C4-2B (cell line): ENCODE data around the gene OSBPL3.

Experiments used
- H3K27ac ChIP-seq: fragments of 450-650 bp; 2 replicates; pipeline ENCODE4 v1.5.1; 2017
- ZFX ChIP-seq: fragments of 450-650 bp; IDR thresholded peaks from 2 replicates; pipeline ENCODE4 v1.6.1; 2017
- TF ChIP-seq, protein P1 (sequence below): fragments of 450-650 bp; conservative IDR thresholded peaks from 2 replicates; pipeline ENCODE4 v1.5.1; 2017; ENCODE audit warnings: mild to moderate bottlenecking

OSBPL3 gene

DNA sequence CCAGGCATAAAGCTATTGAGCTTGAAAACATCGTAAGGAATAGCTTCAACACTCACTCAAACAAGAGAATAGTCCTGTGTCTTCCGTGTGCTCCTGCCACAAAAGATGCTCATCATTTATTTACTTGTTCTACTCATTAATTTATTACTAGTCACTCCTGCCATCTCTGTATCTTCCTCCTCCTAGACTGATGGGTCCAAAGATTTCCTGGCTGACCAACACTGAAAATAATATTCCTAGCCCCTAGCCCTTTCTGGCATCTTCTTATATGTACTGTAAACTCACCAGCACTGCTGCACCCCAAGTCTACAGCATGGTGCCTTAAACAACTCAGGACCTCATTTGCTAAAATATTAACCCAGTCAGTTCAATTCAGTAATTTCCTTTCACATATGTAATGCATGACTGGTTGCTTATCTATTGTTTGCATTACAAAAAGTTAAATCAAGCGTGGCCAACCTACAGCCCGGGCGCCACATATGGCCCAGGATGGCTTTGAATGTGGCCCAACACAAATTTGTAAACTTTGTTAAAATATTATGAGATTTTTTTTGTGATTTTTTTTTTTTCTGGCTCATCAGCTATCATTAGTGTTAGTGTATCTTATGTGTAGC, 136.1 kb downstream of the OSBPL3 start:
- TF ChIP-seq, protein P1, sequence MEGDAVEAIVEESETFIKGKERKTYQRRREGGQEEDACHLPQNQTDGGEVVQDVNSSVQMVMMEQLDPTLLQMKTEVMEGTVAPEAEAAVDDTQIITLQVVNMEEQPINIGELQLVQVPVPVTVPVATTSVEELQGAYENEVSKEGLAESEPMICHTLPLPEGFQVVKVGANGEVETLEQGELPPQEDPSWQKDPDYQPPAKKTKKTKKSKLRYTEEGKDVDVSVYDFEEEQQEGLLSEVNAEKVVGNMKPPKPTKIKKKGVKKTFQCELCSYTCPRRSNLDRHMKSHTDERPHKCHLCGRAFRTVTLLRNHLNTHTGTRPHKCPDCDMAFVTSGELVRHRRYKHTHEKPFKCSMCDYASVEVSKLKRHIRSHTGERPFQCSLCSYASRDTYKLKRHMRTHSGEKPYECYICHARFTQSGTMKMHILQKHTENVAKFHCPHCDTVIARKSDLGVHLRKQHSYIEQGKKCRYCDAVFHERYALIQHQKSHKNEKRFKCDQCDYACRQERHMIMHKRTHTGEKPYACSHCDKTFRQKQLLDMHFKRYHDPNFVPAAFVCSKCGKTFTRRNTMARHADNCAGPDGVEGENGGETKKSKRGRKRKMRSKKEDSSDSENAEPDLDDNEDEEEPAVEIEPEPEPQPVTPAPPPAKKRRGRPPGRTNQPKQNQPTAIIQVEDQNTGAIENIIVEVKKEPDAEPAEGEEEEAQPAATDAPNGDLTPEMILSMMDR, result no peak
- H3K27ac ChIP-seq, result no peak overlapping the region

DNA sequence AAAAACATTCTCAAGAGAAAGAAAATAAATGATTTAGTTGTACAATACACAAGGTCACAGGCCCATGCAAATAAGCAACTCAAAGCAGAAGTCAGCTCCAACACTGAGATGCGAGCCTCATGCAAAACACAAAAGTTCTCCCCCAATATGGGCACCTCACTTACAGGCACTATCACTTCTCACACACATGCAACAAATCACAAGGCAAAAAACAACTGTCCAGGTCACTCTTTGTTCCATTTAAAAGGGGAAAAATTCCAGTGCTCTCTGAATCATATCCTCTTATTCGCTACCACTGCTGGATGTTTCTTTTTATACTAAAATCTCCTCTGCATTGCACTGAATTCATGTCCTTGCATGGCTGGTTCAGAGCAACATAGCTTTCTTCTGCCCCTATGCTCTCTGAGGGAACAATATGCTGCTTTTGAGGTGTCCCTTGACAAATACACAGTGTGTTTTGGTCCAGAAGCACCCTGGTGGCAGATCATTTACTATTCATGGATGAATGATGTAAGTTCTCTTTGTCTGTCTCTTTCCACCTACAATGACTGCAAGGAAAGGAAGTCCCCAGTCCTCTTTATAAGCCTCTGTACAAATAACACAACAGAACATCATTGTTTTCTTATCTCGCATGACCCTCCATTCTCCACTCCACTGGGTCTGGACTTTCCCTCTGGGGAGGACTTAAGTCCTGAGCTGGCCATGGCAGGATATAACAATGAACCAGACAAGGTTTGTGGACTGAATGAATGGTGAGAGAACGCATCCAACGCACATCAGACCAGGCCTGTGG, 137.3 kb downstream of the OSBPL3 start:
- no peak overlapping the region for H3K27ac ChIP-seq
- TF ChIP-seq, protein P1, result no peak
- TF ChIP-seq ZFX, result no peak

DNA sequence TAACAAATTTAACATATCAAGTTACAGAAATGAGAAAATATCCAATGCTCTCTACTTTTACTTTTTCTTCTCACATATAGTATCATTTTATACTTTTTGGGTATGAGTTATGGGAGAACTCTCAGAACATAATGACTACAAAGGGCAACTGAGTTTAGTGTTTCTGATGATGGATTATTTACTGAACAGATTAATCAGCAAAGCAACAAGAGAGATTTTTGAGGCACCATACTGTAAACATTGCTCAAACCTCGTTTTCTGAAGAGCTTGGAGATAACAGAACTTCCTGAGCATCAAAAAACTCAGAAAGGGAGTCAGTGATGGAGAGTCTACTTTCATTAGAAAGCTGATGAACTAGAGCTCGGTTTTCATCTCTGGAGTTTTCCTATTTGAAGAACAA, 137.9 kb downstream of the OSBPL3 start:
- TF ChIP-seq, protein P1, result no peak
- TF ChIP-seq ZFX, result no peak
- no peak overlapping the region for H3K27ac ChIP-seq

DNA sequence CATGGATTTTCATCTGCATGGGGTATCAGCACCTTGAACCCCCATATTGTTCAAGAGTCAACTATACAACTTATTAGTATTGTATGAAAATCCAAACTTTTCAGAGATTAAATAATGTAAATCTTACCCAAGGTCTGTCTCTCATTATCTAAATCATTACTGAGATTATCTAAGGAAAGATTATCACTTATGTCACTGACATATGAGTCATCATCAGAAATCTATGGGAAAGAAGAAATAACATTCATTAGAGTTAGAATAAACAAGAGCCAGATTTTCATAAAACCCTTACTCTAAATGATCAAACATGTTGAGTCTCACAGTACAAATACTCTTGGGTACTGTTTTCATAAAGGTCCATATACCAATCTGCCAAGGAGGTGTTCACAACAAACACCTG, 139.4 kb downstream of the OSBPL3 start:
- TF ChIP-seq, protein P1, result no peak
- no peak for TF ChIP-seq ZFX
- no peak overlapping the region for H3K27ac ChIP-seq

DNA sequence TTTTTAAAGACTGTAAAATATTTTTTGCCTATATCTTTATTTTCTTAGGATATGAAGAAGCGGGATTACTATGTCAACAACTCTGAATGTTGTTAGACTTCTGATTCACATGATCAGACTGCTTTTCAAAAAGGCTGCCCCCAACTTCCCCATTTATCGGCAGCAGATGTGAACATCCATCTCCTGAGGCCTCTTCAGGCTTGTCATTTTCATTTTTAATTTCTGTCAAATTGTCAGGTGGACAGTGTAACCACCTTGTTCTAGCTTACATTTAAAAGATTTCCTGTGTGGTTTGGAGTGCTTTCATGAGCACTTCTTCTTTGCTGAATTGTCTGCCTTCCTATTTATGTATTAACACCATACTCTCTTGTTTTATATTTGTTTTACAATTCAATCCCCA, 143.9 kb downstream of the OSBPL3 start:
- no peak overlapping the region for H3K27ac ChIP-seq
- TF ChIP-seq ZFX, result no peak
- TF ChIP-seq, protein P1, result no peak

DNA sequence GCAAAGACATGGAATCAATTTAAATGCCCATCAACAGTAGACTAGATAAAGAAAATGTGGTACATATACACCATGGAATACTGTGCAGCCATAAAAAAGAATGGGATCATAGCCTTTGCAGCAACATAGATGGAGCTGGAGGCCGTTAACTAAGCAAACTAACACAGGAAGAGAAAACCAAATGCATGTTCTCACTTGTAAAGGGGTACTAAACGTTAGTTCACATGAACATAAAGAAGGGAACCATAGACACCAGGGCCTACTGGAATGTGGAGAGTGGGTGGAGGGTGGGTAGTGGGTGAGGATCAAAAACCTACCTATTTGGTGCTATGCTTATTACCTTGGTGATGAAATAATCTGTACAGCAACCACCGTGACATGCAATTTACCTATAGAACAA, 144.3 kb downstream of the OSBPL3 start:
- TF ChIP-seq, protein P1, result no peak
- TF ChIP-seq ZFX, result no peak
- H3K27ac ChIP-seq, result no peak overlapping the region

DNA sequence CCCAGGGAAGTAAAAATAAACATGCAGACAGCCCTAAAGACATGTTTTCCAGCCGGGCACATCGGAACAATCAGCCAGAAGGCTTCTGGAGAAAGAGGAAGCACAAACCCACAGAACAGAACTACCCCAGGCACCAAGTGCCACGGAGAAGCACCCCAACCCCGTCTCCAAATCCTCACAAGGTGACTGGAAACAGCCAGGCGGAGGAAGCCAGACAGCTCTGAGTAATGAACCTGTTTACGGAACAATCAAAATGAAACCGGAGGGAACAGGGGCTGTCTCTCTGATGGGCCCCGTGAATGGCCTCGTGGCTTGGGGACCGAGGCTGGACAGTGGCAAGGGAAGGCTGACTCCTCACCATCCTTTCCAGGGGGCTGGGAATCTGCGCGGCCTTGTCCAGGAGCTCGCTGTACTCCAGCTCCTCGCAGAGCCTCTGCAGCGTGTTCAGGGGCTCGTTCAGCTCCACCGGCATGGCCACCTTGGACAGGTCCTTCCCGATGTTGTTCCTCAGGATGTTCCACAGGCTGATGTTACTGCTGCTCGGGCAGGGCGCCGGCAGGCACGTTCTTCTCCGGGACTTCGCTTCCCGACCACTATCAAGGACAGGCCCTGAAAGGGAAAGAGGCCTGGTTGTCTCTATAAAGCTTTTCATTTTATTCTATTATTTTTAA, 145.7 kb downstream of the OSBPL3 start:
- TF ChIP-seq ZFX, result no peak
- TF ChIP-seq, protein P1, result no peak

More for the DNA sequence above, 145.7 kb downstream of the OSBPL3 start:
- no peak overlapping the region for H3K27ac ChIP-seq
